ENCODE data around the gene MTHFD2L.

MTHFD2L gene

DNA sequence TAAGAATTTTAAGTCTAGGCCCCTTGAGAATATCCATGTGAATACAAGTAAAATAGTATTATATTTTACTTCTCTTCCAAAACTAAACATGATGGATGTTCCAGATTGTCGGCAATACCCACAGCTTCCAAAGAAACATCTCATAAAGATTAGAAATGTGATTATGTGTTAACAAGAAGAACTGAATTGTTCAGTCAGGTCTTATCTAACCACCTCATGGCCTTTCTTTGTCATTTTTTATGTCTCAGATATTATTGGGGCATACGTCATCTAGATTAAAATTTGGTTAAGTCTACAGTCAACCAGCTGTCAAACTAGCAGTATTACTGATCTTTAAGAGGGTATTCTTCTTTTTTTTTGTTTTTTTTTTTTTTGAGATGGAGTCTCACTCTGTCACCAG lies 160.4 kb downstream of the MTHFD2L start:
- TF ChIP-seq, protein P1, sequence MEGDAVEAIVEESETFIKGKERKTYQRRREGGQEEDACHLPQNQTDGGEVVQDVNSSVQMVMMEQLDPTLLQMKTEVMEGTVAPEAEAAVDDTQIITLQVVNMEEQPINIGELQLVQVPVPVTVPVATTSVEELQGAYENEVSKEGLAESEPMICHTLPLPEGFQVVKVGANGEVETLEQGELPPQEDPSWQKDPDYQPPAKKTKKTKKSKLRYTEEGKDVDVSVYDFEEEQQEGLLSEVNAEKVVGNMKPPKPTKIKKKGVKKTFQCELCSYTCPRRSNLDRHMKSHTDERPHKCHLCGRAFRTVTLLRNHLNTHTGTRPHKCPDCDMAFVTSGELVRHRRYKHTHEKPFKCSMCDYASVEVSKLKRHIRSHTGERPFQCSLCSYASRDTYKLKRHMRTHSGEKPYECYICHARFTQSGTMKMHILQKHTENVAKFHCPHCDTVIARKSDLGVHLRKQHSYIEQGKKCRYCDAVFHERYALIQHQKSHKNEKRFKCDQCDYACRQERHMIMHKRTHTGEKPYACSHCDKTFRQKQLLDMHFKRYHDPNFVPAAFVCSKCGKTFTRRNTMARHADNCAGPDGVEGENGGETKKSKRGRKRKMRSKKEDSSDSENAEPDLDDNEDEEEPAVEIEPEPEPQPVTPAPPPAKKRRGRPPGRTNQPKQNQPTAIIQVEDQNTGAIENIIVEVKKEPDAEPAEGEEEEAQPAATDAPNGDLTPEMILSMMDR (IDR thresholded peaks at IDR 0.05; ENCODE audit: low read length, missing control alignments) = no peak
- no peak for DNase-seq (ENCODE audit: low read depth)
- H3K4me3 ChIP-seq (replicated peaks; ENCODE audit: low read depth, low read length) = no peak overlapping the region

DNA sequence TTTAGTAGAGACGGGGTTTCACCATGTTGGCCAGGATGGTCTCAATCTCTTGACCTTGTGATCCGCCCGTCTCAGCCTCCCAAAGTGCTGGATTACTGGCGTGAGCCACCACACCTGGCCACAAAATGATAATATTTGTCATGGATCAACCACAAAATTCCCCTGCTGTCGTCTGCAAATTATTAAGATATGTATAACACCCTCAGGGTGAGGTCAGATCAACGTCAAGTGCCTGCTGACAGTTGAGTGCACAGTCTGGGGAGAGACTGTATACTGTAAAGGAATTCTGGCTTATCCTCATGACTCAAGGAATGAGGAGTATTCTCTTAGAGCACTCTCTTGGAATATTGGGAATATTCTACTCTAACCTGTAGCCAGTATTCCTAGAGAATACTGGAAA lies 161.6 kb downstream of the MTHFD2L start:
- no peak for DNase-seq (ENCODE audit: low read depth)
- TF ChIP-seq, protein P1 (IDR thresholded peaks at IDR 0.05; ENCODE audit: low read length, missing control alignments) = no peak
- no peak overlapping the region for H3K4me3 ChIP-seq (replicated peaks; ENCODE audit: low read depth, low read length)

DNA sequence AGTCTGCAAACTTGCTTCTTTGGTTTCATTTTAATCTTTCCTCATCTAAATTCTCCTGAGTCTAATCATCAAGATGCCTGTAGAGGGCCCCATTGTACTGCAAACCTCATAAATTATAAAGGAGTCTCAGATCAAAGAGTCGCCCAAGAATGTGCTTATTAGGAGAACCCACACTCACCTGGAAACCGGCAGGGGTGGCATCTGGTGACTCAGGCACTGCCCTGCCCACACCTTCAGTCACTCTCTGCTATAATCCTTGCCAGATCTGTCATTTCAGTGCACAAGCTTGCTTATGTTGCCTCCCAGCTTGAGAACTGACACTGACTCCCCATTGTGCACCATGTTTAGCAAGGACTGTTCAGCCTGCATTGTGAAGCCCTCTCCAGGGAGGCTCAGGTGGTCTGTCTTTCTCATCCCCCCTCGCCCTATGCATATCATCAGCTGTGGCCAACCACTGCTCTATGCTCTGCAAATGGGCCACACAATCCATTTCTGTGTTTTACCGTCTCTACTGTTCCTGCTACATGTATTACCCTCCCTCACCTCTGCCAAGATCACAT lies 162.7 kb downstream of the MTHFD2L start:
- TF ChIP-seq, protein P1 (IDR thresholded peaks at IDR 0.05; ENCODE audit: low read length, missing control alignments) = peak; percentile 67
- H3K4me3 ChIP-seq (replicated peaks; ENCODE audit: low read depth, low read length) = no peak overlapping the region
- peak; percentile 77 for DNase-seq (ENCODE audit: low read depth)

DNA sequence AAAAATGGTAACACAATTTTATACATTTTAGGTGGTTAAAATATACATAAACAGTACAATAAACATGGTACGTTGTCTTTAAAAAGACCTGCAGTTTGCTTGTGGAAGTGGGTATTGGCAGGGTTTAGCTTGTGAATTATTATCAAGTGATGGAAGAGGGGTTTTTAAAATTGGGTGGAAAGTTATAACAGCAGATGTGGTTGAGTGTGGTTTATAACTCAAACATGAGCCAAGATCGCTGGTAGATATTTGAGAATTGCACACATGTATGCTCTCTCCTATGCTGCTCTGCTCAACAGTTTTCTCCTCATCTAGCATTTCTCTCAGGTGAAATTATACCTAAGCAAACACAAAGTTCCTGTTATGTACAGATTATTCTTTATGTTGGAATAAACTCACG lies 164.4 kb downstream of the MTHFD2L start:
- TF ChIP-seq, protein P1 (IDR thresholded peaks at IDR 0.05; ENCODE audit: low read length, missing control alignments) = no peak
- no peak for DNase-seq (ENCODE audit: low read depth)
- no peak overlapping the region for H3K4me3 ChIP-seq (replicated peaks; ENCODE audit: low read depth, low read length)

DNA sequence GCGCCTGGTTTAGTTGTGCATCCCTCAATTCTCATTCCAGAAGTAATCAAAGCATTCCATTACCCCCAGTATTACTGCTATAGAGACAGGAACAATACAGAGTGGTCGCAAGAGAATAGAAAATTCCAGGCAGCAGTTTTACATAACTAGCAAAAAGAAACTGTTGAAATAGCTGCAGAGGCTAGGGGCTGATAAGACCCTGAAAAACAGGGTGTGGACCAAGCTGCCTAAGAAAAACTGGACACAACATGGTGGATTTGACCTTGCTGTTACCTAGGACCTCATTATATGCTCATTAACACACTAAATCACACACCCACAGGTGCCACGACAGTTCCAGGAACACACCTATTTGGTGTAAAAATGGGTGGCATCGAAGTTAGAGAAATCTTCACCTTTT lies 165.7 kb downstream of the MTHFD2L start:
- DNase-seq (ENCODE audit: low read depth) = no peak

DNA sequence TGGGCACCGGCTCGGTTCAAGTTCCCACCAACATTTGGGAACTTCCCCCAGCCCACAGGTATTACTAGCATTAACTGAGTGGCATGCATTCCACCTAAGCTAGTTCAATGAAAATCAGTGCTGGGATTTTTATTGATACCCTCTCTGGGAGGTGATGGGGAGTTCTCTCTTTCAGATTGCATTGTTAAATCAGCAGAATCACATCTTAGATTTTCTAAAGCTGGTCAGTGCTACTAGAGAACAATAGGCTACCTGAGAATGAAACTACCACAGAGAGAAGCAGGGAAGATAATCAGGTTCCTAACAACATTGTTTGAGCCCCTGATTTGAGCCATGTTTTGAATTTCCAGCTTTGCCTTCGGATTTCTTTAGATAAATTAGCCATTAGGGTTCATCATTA lies 166.3 kb downstream of the MTHFD2L start:
- no peak overlapping the region for H3K4me3 ChIP-seq (replicated peaks; ENCODE audit: low read depth, low read length)
- TF ChIP-seq, protein P1 (IDR thresholded peaks at IDR 0.05; ENCODE audit: low read length, missing control alignments) = no peak
- no peak for DNase-seq (ENCODE audit: low read depth)

More for the DNA sequence above, 165.7 kb downstream of the MTHFD2L start:
- no peak overlapping the region for H3K4me3 ChIP-seq (replicated peaks; ENCODE audit: low read depth, low read length)
- TF ChIP-seq, protein P1 (IDR thresholded peaks at IDR 0.05; ENCODE audit: low read length, missing control alignments) = no peak

DNA sequence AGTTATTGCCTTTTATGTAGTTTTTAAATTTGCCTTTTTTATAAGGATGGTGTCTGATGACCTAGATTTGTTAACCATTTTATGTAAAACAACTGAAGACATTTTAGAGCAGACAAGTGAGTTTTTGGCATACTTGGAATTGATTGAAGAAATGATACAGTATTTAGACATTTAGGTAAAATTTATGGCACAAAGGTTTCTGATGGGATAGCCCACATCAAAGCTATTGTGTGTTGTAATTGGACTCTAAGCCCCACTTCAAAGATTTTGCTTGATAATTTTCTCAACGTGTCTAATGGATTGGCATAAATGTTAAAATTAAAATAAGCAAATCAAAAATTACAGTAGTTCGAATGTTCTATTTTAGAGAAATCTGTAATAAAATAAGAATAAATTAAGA lies 168.0 kb downstream of the MTHFD2L start:
- no peak for DNase-seq (ENCODE audit: low read depth)
- H3K4me3 ChIP-seq (replicated peaks; ENCODE audit: low read depth, low read length) = no peak overlapping the region
- TF ChIP-seq, protein P1 (IDR thresholded peaks at IDR 0.05; ENCODE audit: low read length, missing control alignments) = no peak

Data from fibroblast of pulmonary artery (primary cell).